GM19395 (cell line): ENCODE measurements around the gene PHACTR3.

Source experiments
- ATAC-seq: cut with Tn5 transposase; IDR thresholded peaks from one replicate; pipeline ENCODE4 v1.9.1; 2021; ENCODE audit warnings: mild to moderate bottlenecking, moderate library complexity; ENCODE audit not compliant: unreplicated experiment

The PHACTR3 gene

GRCh38 chr20:59724457-59725366 is 120.4 kb downstream of the PHACTR3 start:
- no peak for ATAC-seq

- ATAC-seq, result no peak
Measured at GRCh38 chr20:59725476-59726280, 121.3 kb downstream of the PHACTR3 start.

DNA sequence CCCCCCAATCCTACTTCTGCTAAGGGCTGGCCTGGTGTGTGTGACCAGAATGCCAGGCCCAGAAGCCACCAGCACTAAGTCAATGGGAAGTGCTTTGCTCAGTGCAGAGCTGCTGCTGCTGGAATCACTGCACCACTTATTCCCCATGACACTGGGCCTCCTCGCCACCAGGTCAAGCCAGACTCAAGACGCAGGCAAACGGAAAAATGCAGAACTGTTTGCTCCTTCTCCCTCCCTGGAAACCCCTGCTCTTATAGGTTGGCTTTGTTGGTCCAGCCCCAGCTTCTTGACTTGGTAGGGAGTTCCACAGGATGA is 121.9 kb downstream of the PHACTR3 start:
- no peak for ATAC-seq

GRCh38 chr20:59728722-59729430 is 124.5 kb downstream of the PHACTR3 start:
- ATAC-seq, result no peak

- no peak for ATAC-seq
Measured at GRCh38 chr20:59729506-59729905, 125.2 kb downstream of the PHACTR3 start.

DNA sequence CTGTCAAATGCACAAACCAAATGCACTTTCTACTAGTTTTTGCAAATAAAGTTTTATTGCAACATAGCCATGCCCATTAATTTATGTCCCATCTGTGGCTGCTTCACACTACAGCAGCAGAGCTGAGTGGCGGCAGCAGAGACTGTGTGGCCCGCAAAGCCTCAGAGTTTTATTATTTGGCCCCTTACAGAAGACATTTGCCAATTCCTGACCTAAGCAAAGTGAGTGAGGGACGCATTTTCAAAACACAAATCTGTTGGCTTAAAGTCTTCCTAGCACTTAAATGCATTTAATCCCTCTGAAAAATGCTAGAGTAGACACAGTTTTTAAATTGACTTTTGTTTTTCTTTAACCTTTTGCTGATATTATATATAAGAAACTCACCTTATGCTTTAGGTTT is 126.4 kb downstream of the PHACTR3 start:
- ATAC-seq, result no peak

DNA sequence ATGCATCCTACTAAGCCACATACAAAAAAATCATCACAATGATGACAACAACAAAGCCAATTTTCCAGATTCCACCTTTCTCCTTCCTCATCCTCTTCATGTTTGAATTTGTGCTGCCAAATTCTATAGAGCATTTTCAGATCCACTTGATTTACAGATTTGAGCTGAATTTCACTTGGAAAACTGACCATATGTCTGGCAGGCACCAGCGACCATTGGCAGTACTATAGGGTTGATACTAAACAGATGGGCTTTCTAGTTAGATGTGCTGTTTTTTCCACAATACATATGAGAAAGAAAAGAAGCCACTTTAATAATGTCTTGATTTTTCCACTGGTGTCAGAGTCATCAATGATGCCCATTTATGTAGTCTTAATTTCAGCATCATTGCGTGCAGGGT is 127.0 kb downstream of the PHACTR3 start:
- ATAC-seq, result no peak

DNA sequence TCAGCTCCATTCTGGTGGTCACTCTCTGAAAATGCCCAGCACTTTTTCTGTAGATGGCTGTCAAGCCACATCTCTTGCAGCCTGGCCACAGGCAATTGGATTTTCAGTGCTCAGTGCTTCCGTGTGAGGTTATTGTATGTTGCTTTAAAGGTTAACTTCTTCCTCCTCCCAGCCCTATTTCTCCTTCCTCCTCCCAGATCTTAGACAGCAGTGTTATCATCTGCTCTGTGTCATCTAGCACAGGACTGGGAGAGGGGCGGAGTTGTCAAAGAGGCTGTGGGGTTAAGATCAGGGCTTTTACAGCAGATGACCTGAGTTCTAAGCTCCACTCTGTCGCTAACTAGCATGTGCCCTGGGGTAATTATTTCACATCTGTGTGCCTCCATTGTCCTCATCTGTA is 129.0 kb downstream of the PHACTR3 start:
- no peak for ATAC-seq

GRCh38 chr20:59735486-59735885 is 131.1 kb downstream of the PHACTR3 start:
- ATAC-seq, result no peak

GRCh38 chr20:59735917-59736316 is 131.6 kb downstream of the PHACTR3 start:
- no peak for ATAC-seq

GRCh38 chr20:59736366-59736765 is 132.0 kb downstream of the PHACTR3 start:
- ATAC-seq, result no peak

GRCh38 chr20:59737073-59737666 is 132.8 kb downstream of the PHACTR3 start:
- no peak for ATAC-seq

GRCh38 chr20:59737816-59738215 is 133.5 kb downstream of the PHACTR3 start:
- no peak for ATAC-seq

DNA sequence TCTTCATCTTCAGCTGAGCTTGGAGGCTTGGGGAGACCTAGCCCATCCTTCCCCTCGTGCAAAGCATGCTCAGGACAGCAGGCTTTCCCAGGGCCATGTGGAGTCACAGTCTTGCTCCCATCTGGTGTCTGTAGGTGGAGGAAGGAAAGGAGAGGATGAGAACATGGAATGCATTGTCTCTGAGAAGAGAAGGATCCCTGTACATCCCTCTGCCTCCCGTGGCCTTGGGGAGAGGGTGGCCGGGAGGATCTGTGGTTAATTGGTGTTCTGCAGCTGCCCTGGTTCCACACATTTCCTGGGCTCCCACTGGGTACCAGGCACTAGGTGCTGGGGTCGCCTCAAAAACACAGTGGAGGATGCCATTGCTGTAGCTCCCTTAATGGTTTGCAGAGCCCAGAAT is 134.5 kb downstream of the PHACTR3 start:
- ATAC-seq, result no peak

DNA sequence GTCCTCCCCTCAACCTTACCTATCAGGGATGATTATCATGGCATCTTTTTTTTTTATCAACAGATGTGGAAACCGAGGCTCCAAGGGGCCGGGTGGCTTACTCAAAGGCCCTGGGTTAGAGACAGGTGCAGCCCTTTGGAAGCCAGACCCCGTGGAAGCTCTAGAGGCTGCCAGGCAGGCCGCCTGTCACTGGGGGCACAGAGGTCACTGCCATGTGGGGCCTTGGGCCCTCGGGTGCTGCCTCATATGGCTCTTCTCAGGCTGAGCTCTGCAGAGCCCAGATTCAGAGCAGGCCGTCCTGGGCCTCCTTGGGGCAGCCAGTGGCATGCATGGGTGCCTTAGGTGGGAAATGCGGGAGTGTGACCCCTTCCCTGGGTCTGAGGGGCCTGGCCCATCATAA is 136.3 kb downstream of the PHACTR3 start:
- ATAC-seq, result no peak

GRCh38 chr20:59741073-59741472 is 136.7 kb downstream of the PHACTR3 start:
- ATAC-seq, result no peak

DNA sequence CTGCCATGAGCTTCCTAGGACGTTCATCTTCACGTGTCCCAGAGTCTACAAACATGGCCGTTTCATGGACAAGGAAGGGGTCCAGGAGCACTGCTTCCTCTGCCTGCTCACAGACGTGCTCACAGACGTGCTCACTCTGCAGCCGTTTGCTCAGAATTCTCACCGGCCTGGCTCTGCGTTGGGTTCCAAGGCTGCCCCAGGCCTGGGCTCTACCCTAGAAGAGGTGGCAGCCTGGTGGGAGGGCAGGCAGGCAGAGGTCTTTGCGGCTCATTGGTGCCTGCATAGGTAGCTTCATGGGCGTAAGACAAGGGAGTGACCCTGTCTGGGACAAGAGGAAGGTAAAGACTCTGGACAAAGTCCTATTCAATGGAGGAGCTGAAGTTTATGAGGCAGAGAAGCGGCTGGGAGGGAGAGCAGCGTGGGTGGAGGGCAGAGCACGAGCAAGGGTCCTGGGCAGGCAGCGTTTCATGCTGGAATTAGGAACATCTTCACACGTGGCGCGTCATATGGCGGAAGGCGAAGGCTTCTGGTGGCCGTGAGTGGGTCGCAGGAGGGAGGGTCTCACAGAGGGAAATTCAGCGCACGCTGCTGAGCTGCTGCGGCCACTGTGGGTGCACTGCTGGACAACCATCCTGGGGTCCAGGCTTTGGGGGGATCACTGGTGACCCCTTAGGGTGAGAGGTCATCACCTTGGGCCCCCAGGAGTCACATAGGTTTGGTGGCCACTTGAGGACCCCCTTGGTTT is 138.2 kb downstream of the PHACTR3 start:
- no peak for ATAC-seq

GRCh38 chr20:59743308-59743707 is 139.0 kb downstream of the PHACTR3 start:
- no peak for ATAC-seq

DNA sequence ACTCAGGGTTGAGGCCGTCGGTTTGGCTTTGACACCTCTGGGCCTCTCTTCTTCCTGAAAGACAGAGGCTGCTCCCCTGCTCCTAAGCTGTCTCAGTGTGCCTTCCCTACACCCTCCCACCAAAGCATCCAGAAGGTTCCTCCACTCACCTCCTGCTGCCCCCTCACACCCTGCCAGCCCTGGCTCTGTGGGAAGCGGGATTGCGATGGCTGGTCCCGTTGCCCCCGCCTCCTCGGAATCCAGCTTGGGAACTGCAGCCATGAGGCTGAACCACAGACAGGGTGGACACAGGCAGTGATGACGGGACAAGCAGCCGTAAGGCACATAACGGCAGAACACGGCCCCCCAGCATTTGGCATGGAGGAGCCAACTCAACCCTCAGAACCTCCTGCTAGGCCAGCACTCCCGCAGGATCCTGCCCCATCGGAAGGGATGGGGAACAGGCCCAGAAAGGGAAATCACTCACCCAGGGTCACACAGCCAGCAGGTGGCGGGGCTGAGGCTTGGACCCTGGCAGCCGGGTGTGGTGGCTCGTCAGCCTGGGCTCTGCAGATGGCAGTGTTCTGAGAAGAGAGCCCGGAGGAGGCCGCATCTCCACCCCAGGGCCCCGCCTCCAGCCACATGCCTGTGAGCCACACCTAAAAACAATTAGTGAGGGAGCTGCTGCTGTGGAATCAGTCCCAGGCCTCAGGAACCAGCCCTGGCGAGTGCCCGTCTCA is 139.6 kb downstream of the PHACTR3 start:
- ATAC-seq, result no peak

- ATAC-seq, result no peak
Measured at GRCh38 chr20:59744756-59745155, 140.4 kb downstream of the PHACTR3 start.
